Tibial artery (tissue), 4 donors: ENCODE measurements around the gene AGGF1.

Experiments used
- DNase-seq, 2 donors: peaks; one replicate each; pipeline ENCODE4 v3.0.0-alpha.2; 2019
- H3K27ac ChIP-seq, 2 donors: fragments of 200-600 bp; sonication (generic) in 1 of 2; 1 replicate in 1 of 2; 2 replicates in 1 of 2; pipeline ENCODE4 v1.5.1; 2018 to 2019; ENCODE audit warnings: mild to moderate bottlenecking in 1 of 2
- H3K27me3 ChIP-seq, 2 donors: fragments of 200-600 bp; sonication (generic) in 1 of 2; one replicate each; pipeline versions ENCODE4 v1.5.1 to v1.6.0; 2016 to 2019
- H3K36me3 ChIP-seq, 3 donors: fragments of 200-600 bp; sonication (generic) in 2 of 3; one replicate each; pipeline ENCODE4 v1.5.1; 2016 to 2019; ENCODE audit warnings: mild to moderate bottlenecking in 2 of 3
- H3K4me1 ChIP-seq, 4 donors: fragments of 200-600 bp; sonication (generic) in 2 of 4; 1 replicate in 3 of 4; 2 replicates in 1 of 4; pipeline ENCODE4 v1.5.1; 2016 to 2019
- H3K4me3 ChIP-seq, 2 donors: fragments of 200-600 bp; sonication (generic) in 1 of 2; 1 replicate in 1 of 2; 2 replicates in 1 of 2; pipeline ENCODE4 v1.5.1; 2018 to 2019; ENCODE audit warnings: mild to moderate bottlenecking in 2 of 2
- H3K9me3 ChIP-seq, 3 donors: fragments of 200-600 bp; sonication (generic) in 1 of 3; one replicate each; pipeline ENCODE4 v1.5.1; 2016 to 2019
- intact Hi-C: fragments of 100-400 bp; cut with DNase I; formaldehyde crosslinking; loops from one replicate; pipeline ENCODE4 v1.15.0; 2023; ENCODE audit warnings: low total_unique reads
- TF ChIP-seq, protein P1 (sequence below), 2 experiments: fragments of 200-600 bp in 1 of 2; fragments of 450-650 bp in 1 of 2; IDR thresholded peaks; one replicate each; pipeline ENCODE4 v1.5.1; 2017 to 2019; ENCODE audit warnings: antibody characterized with exemption in 2 of 2, mild to moderate bottlenecking in 1 of 2, moderate library complexity in 1 of 2

Gene AGGF1

DNA sequence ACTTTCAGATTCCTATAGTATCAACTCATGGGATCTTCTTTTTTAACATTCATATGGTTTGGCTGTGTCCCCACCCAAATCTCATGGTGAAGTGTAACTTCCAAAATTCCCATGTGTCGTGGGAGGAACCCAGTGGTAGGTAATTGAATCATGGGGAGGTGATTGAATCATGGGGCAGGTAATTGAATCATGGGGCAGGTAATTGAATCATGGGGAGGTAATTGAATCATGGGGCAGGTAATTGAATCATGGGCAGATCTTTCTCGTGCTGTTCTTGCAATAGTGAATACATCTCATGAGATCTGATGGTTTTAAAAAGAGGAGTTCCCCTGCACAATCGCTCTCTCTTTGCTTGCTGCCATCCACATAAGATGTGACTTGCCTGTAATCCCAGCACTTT is 21.8 kb upstream of the AGGF1 start:
- H3K9me3 ChIP-seq = no peaks in the 10 kb centered on the region
- DNase-seq = no peak

DNA sequence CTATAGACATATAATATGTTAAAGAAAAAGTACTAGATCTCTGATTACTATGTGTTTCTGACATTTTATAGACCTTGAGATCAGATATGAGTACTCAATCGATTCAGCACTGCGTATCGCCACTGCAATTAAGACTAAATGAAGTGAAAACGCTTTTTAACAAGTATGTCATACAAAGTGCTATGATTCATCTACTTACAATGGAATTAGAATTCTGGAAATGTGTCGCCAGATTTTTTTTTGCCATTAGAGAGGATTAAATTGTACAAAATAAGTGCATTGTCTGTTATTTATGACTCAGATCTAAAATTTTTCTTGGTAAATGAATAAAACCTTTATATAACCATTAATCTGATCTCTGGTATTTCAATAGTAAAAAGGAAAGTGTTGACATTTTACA is 20.0 kb upstream of the AGGF1 start:
- H3K27me3 ChIP-seq = peaks cover 0 to 7% of the 10 kb centered on the region in 2 donors
- TF ChIP-seq, protein P1, sequence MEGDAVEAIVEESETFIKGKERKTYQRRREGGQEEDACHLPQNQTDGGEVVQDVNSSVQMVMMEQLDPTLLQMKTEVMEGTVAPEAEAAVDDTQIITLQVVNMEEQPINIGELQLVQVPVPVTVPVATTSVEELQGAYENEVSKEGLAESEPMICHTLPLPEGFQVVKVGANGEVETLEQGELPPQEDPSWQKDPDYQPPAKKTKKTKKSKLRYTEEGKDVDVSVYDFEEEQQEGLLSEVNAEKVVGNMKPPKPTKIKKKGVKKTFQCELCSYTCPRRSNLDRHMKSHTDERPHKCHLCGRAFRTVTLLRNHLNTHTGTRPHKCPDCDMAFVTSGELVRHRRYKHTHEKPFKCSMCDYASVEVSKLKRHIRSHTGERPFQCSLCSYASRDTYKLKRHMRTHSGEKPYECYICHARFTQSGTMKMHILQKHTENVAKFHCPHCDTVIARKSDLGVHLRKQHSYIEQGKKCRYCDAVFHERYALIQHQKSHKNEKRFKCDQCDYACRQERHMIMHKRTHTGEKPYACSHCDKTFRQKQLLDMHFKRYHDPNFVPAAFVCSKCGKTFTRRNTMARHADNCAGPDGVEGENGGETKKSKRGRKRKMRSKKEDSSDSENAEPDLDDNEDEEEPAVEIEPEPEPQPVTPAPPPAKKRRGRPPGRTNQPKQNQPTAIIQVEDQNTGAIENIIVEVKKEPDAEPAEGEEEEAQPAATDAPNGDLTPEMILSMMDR (IDR thresholded peaks at IDR 0.05) = no peak
- no peaks in the 10 kb centered on the region for H3K4me1 ChIP-seq
- H3K27ac ChIP-seq = no peak overlapping the region
- no peak for DNase-seq
- H3K4me3 ChIP-seq = no peak overlapping the region
- intact Hi-C loops = no loop called here
- H3K36me3 ChIP-seq = no peaks in the 10 kb centered on the region
- no peaks in the 10 kb centered on the region for H3K9me3 ChIP-seq

More for the DNA sequence above, 21.8 kb upstream of the AGGF1 start:
- Histone ChIP-seq H3K4me3 (no peak overlapping the region), H3K4me1 (no peaks in the 10 kb centered on the region), H3K36me3 (no peaks in the 10 kb centered on the region), H3K27ac (no peak overlapping the region), H3K27me3 (peaks cover 0 to 7% of the 10 kb centered on the region in 2 donors)
- intact Hi-C loops = no loop called here
- TF ChIP-seq, protein P1 (IDR thresholded peaks at IDR 0.05) = no peak

DNA sequence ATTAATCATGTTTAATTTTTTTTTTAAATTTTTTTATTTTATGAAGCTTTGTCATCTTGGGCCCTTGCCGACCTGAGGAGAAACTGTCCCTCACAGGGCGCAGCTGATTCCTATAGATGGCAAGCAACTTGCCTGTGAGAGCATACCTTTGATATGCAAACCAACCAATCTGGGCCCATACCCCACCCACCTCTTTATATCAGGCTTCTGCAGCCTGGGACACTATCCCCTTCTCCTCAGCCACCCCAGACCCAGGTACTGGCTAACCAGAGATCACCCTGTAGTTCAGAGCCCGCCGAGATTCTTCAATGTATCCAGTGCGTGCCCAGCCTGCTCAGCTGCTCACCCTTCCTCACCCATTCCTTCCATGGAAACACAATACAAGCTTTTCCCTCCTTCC is 18.7 kb upstream of the AGGF1 start:
- Histone ChIP-seq H3K4me3 (no peak overlapping the region), H3K36me3 (no peaks in the 10 kb centered on the region), H3K4me1 (no peaks in the 10 kb centered on the region), H3K27me3 (peaks cover 0 to 7% of the 10 kb centered on the region in 2 donors), H3K27ac (no peak overlapping the region), H3K9me3 (no peaks in the 10 kb centered on the region)
- TF ChIP-seq, protein P1 (IDR thresholded peaks at IDR 0.05) = no peak
- DNase-seq = no peak
- intact Hi-C loops = no loop called here

DNA sequence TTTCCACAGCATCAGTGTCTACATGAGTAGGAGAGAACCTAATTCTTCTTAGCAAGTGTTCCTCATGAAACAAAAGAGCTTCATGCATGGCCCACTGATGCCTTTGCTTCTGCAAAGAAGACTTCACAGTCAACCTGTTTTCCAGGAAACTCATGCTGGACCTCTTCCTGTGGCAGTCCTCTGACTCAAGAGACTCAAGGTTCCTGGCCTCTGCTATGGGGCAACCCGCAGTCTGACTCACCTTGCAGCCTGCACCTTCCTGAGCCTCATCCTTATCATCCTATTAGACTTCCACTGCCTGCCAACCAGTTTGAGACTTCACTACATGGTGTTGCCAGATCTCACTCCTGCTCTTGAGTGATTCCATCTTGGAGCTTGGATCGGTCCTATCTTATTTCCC is 17.6 kb upstream of the AGGF1 start:
- intact Hi-C loops = no loop called here
- DNase-seq = no peak
- Histone ChIP-seq H3K36me3 (no peaks in the 10 kb centered on the region), H3K9me3 (no peaks in the 10 kb centered on the region), H3K4me1 (no peaks in the 10 kb centered on the region), H3K4me3 (no peak overlapping the region), H3K27me3 (peaks cover 0 to 5% of the 10 kb centered on the region in 2 donors), H3K27ac (no peak overlapping the region)
- TF ChIP-seq, protein P1 (IDR thresholded peaks at IDR 0.05) = no peak

DNA sequence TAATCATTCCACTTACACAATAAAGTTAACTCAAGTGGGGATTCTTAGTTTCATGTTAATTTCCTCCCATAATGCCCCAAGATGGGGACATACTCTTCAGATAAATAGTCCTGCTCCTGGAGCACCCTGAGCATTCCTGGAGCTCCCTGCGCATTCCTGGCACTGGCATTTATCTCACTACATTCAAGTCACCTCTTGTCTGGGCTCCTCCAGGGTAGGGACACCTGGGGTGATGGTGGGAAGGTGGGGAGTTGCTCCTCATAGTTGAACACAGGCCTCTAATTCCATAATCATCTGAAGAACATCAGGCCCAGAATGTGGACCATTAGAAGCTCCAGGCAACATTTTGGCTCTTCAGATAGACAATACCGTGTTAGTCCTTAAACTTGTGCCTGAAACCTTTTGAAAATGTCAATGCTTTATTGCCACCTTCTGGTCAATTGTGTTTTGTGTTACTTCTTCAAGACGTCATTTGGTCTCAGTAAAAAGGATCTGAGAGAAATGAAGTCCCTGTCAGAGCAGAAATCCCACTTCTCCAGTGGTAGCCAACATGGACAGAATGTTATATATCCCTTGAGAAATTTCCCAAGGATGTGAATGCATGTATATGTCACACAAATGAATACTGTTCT is 14.2 kb upstream of the AGGF1 start:
- Histone ChIP-seq H3K9me3 (no peaks in the 10 kb centered on the region), H3K4me3 (no peak overlapping the region), H3K4me1 (no peaks in the 10 kb centered on the region), H3K27me3 (peaks cover 0 to 7% of the 10 kb centered on the region in 2 donors), H3K36me3 (no peaks in the 10 kb centered on the region), H3K27ac (no peak overlapping the region)
- no peak for DNase-seq
- TF ChIP-seq, protein P1 (IDR thresholded peaks at IDR 0.05) = peak in 1 of 2 experiments; percentile 18
- intact Hi-C loops = no loop called here

DNA sequence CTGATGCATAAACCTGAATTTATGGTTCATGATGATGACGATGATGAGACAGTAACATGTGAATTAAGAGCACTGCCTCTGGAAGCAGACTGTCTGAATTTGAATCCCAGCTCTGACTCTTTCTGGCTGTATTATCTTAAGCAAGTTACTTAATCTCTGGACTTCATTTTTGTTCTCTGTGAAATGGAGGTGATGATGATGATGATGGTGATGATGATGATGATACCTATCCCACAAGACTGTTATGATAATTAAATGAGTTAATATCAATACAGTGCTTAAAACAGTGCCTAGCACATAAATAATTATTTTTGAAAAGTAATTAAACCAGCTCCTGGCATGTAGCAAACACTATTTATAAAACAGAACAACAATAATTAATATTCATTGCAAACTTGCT is 13.2 kb upstream of the AGGF1 start:
- H3K36me3 ChIP-seq = no peaks in the 10 kb centered on the region
- no peaks in the 10 kb centered on the region for H3K4me1 ChIP-seq
- intact Hi-C loops = no loop called here
- H3K4me3 ChIP-seq = no peak overlapping the region
- DNase-seq = no peak
- no peak overlapping the region for H3K27ac ChIP-seq
- peaks cover 0 to 5% of the 10 kb centered on the region in 2 donors for H3K27me3 ChIP-seq
- no peaks in the 10 kb centered on the region for H3K9me3 ChIP-seq
- TF ChIP-seq, protein P1 (IDR thresholded peaks at IDR 0.05) = no peak
